Stromal cell of bone marrow (primary cell): ENCODE measurements around the gene ZIC1.

Source experiments
- DNase-seq: peaks from one replicate; pipeline ENCODE4 v3.0.0-alpha.2; 2012; ENCODE audit warnings: low read depth

The ZIC1 gene

GRCh38 chr3:147380387-147380951 is 28.7 kb upstream of the ZIC1 start:
- no peak for DNase-seq

GRCh38 chr3:147380977-147381376 is 28.2 kb upstream of the ZIC1 start:
- no peak for DNase-seq

DNA sequence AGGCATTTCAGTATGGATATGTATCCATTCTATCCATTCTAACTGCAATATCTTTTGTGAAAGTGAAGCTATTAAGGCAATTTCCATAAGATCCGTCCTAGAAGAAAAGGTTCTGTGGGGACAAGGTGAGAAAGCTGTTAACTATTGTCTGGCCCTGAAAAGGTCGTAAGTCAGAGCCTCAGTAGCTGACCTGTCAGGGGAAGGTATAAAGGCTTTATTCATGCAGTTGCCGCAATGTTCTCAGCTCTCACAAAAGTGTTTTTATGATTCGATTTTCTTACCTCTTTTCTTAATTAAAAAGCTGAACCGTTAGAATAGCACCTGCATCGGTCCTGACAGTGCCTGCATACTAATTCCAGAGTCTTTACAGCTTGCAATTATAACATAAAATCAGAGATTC is 27.6 kb upstream of the ZIC1 start:
- DNase-seq, result no peak

GRCh38 chr3:147383617-147384016 is 25.5 kb upstream of the ZIC1 start:
- no peak for DNase-seq

- no peak for DNase-seq
Observed at GRCh38 chr3:147384210-147385058, 24.7 kb upstream of the ZIC1 start.

DNA sequence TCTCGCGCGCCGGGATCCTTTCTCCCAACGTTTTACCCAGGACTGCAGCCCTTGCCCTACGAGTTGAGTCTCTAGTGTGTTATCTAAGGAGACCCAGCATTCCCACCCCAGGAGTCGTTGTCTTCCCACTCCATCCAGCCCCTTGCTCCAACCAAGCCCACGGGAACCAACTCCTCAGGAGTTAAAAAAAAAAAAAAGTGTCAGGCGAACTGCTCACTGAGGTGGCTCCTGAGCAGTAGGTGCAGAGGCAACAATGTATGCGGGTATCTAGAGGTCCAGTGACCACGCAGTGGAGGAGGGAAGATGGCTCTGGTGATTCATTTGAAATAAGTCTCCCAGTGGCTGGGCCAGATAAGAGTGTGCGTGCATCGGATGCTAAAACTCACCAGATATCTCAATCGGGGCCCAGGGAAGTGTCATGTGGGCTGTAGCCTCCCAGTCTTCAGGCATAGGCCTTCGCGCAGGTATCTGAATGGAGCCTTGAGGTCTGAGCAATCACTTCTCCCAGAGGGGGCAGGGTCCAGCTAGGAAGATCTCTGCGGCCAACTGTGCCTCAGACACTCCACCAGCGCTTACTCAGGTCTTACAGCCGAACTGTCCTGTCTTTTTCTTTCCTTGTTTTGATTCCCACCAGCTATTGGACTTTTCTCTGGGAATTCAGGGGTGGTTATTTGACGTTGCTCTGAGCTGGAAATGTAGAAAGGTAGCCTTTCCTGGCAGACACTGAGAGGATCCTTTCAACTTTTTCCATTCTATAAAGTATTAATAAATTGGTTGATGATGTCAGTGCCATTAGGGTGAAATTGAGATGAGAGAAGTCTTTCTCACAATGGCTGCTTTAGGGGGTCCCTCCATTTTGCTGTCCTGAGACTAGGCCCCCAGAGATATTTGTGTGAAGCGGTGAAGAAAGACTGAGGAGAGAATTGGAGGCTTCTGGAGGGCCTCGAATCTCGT is 23.8 kb upstream of the ZIC1 start:
- no peak for DNase-seq

DNA sequence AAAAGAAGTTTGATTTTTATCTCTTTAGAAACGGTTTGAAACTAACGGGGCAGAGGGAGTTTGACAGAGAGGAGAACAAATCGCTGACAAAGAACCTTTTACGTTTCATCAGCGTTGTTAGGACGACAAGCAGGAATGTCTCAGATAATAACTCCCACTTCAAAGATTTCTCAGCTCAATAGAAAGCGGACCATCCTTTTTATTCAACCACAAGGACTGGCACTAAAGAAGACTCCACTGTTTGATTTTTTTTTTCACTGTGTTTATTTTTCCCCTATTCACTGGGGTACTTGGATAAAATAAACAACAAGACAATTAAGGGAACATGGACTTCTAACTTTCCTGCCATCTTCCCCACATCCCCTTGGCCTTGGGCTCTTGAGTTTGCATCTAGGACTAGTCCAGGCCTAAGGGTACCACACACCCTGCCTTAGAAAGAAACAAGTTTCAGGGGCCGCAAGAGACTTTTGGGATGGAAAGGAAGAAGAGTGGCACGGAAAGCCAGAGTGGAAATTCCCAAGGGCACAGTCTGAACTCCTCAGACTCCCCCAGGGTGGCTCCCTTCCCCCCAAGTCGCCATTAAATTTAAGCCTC is 21.8 kb upstream of the ZIC1 start:
- no peak for DNase-seq

DNA sequence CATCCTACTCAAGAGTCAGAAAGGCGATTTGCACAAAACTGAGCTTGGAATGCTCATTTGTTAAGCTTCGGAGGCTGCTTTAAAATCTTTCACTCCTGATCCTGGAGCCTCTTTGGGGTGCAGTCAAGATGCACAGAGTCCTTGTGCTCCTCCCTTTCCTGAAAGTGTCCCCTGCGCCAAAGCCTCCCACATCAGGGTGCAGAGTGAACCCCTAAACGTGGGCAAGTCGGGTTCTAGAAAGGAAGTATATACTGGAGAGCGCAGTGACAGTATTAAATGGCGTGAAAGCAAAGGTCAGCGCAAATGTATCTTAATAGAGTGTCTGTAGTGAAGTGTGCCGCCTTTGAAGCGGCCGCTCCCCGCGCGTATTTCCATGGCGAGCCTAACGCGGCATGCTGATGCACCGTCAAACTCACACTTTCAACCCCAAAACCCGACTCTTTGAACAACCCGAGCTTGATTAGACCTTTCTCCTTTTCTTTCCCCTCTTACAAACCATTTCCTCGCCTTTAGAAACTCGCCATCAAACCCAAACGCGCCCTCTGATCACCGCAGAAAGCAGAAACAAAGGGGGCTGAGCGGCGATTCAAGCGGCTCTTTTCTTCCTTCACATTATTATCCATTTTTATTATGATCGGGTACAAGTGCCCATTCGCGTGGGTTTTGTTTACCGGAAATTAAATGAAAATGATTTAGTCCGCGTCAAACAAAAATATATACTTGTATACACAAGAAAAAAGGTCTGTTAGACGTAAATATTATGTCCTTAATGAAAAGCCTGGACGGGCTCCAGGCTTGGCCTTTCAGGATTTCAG is 21.1 kb upstream of the ZIC1 start:
- no peak for DNase-seq

DNA sequence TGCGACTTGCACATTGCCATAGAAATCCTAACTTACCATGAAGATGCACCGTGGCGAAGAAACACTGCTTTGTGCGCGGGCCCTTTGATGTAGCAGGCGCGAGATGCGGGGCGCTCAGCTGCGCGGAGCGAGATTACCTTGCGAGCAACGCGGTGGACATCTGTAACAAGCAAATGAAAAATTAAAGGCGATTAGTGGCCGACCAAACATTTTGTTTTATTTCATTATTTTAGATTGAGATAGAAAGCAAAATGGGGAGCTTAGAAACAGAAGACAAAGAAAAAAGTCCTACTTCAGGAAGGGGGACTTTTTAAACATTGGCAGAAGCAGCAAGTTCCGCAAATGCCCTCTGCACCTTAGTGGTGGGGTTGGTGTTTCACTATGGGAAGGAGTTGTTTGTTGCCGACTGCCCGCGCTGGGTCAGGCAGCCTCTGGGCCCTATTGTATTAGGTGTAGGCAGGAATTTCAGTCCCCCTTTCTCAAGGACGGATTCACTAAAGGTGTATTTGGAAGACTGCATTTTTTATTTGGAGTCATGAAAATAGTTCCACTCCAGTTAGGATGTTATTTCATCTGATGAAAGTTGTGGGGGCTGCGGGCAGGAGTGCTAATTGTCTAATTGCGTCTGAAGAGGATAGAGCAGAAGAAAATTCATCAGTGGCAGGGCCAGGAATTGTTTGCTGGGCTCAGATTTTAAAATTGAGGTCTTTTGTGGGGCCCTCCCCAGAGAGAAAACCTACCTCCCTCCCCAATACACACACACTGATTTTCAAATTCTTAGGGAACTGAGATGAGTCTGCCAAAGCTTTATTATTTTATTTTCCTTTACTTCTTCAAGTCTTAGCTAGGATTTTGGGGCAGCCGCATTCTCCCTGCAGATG is 20.2 kb upstream of the ZIC1 start:
- no peak for DNase-seq

GRCh38 chr3:147389717-147390116 is 19.4 kb upstream of the ZIC1 start:
- DNase-seq, result no peak

DNA sequence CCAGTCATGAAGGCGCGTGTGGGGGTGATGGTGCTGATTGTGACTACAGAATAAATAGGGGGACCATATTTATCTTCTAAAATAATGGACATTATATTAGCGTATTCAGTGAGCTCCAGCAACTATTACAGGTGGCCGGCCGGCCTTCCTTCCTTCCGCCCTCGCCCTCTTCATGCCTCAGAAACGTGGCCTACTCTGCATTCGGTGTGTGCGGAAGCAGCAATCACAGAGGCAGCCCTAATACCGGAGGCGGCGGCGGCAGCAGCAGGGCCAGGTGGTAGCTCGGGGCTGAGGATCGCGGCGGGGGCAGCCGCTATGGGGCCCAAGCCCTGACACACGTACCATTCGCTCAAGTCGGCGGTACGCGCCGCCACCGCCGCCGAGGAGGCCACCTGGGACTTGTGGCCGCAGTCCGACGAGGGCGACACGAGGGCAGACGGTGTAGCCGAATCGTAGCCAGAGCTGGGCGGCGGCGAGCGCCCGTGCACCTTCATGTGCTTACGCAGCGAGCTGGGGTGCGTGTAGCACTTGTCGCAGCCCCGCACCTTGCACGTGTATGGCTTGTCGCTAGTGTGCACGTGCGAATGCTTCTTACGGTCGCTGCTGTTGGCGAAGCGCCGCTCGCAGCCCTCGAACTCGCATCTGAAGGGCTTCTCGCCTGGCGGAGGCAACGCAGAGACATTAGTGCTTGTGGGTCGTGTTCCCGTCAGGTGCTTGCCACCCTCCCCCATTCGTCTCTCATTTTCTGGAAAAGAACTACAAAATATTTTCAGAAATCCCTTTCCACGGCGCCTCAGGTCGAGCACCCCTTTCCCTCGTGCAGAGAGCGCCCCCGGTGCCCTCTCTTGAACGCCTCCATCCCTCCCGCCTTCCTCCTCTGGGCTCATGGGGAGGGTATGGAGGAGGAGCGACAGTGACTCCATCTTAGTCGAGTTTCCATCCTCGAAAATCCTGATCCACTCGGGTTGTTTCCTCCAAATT is 18.3 kb upstream of the ZIC1 start:
- DNase-seq, result no peak

GRCh38 chr3:147391781-147392624 is 17.2 kb upstream of the ZIC1 start:
- DNase-seq, result peak; percentile 69

DNA sequence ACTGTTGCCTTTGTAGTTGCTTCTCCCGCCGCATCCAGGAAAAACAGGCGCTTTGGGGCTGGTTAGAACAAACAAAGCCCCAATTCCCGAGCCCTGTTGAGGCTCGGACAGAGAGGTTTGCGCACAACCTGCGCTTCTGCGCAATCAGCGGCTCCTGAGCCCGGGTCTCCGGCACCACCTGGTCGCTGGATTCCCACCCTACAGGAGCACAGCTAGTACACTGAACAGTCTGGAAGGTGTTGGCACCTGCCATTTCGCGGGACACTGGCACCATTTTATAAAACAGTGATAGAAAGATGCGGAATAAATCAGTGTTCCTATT is 16.6 kb upstream of the ZIC1 start:
- DNase-seq, result no peak

DNA sequence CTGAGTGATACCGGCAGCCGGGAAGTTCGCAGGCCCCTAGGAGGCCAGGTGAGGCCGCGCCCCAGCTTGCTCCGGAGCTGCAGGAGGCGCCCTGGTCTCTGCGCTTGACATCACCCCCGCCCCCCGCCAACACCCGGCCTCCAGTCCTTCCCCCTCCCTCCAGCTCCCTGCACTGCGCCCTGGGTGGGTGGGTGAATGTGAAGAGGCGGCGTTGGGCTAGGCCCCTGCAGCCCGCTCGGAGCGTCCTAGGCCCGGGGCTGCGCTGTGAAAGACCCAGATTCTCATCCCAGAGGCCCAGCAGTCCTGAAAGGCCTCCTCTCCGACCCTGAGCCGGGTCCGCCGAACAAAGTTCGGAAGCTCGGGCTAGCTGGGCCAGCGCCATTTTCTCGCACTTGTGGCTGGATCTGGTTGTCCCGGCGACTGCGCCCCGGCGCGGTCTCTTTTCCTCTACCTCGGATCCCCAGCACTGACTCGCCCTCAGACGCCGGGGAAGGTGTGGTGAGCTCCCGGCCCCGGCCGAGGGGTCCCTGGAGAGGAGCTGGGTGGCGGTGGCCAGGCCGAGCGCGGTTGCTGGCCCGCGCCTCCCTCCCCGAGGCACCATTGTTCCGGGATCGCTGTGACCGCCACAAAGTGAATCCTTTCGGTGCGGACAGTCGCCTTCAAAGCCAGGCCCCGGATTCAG is 15.8 kb upstream of the ZIC1 start:
- DNase-seq, result no peak

GRCh38 chr3:147393943-147394883 is 15.0 kb upstream of the ZIC1 start:
- DNase-seq, result no peak

GRCh38 chr3:147394884-147395225 is 14.3 kb upstream of the ZIC1 start:
- DNase-seq, result no peak
